ENCODE measurements around the gene FCN3. TPM values are rescaled to one million over a fixed set of nuclear protein-coding genes. Genes with fewer than 3 reads are reported as not detected.
"Not testable (repeated sequence)": the region's sequence is repeated elsewhere in the genome, so short reads cannot be mapped to it uniquely, and the experiment has no call there.

Gene FCN3
- polyA plus RNA-seq, 6 donors from 2014 or later, result not detected

- not testable (repeated sequence) for DNase-seq; H3K36me3 Mint-ChIP-seq; H3K27me3 Mint-ChIP-seq; ATAC-seq (ENCODE audit: low read depth in 2 of 2); H3K9me3 Mint-ChIP-seq
- Mint-ChIP-seq H3K4me1 (peaks cover 43 to 69% (median 68%) of the 10 kb centered on the region in 3 donors), H3K27ac (peak overlapping the region in 4 of 6 donors; percentile 51 to 94 (median 88)), H3K4me3 (peak overlapping the region in 2 of 8 donors; percentile 35 to 47)
Measured at GRCh38 chr1:27405598-27406361, 31.2 kb upstream of the FCN3 start.

DNA sequence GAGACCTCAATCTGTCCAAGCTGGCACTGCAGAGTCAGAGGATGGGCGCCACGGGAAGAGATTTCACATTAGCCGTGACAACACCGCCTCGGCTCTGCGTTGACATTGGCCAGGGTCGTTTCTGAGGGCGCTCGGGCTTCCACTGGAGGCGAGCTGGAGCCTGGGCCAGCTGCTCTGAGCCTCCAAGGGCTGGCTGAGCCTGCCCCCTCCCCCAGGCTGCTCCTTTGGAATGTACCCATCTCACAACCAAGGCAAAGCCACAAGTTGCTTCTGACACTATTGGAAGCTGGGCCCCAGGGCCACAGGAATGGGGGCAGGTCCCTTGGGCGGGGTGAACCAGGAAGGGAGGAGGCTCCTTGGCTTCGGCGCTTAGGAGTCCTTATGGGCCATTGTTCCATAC, 30.4 kb upstream of the FCN3 start:
- H3K36me3 Mint-ChIP-seq, result peaks cover 4 to 7% of the 10 kb centered on the region in 2 donors
- H3K9me3 Mint-ChIP-seq, result no peaks in the 10 kb centered on the region
- peak overlapping the region in 3 of 6 donors; percentile 54 to 86 (median 63) for H3K27ac Mint-ChIP-seq
- peaks cover 46 to 72% (median 67%) of the 10 kb centered on the region in 3 donors for H3K4me1 Mint-ChIP-seq
- no peak overlapping the region for H3K4me3 Mint-ChIP-seq
- ATAC-seq (ENCODE audit: low read depth in 2 of 2), result no peak
- no peak for DNase-seq
- H3K27me3 Mint-ChIP-seq, result no peaks in the 10 kb centered on the region

DNA sequence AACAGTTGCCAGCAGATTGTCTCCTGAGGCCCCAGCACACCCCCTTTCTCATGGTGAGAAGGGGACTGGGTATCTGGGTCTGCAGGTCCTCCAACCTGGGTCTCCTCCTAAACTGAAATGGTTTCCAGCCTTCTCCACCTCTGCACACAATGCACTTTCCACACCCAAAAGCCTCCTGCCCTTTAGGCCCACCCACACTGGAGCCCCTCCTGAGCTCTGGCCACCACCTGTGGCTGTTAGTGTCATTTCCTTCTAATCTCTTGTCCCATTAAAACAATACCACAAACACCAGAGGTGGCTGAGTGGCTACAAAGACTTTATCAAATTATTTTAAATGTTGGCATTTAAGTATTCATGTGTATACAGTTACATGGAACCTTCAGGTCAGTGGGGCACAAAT, 29.3 kb upstream of the FCN3 start:
- DNase-seq (no peak), ATAC-seq (ENCODE audit: low read depth in 2 of 2) (peak in 1 of 2 donors; percentile 1)
- Mint-ChIP-seq H3K4me3 (peak overlapping the region in 6 of 8 donors; percentile 58 to 85 (median 78)), H3K9me3 (no peaks in the 10 kb centered on the region), H3K36me3 (peaks cover 4 to 7% of the 10 kb centered on the region in 2 donors), H3K27me3 (no peaks in the 10 kb centered on the region), H3K27ac (peak overlapping the region; percentile 86 to 96 (median 94)), H3K4me1 (peaks cover 46 to 74% (median 72%) of the 10 kb centered on the region in 3 donors)

DNA sequence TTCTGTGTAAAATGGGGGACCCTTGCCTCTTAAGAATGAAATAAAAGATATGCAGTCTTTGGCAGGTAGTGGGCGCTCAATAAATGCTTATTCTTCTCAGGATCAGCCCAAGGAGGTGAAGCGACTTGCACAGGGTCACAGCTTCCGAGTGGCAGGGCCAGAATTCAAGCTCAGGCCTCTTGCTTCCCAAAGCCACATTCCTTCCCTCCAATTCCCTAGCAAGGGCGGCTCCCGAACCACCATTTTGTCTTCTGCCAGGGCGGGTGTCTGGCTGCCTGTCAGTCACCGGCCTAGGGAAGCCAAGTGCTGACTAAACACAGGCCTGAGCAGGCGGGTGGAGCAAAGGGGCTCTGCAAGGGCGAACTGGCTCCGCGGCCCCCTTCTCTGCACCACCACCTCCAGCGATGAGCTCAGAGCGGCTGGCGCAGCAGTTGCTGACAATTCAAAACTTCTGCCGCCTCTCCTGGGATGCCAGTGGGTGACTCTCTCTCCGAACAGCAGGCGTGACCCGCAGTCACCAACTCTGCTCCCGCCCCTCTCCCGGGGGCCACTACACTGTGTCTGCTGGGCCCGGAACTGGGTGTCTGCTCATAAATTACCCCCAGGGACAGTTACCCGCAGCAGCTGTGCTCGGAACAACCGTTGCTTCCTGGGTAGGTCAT, 28.6 kb upstream of the FCN3 start:
- Mint-ChIP-seq H3K4me3 (peak overlapping the region; percentile 60 to 88 (median 78)), H3K9me3 (no peaks in the 10 kb centered on the region), H3K27me3 (no peaks in the 10 kb centered on the region), H3K27ac (peak overlapping the region; percentile 84 to 96 (median 94)), H3K4me1 (peaks cover 43 to 74% (median 66%) of the 10 kb centered on the region in 3 donors), H3K36me3 (peaks cover 4 to 7% of the 10 kb centered on the region in 2 donors)
- peak; percentile 72 for DNase-seq
- peak; percentile 68 to 79 for ATAC-seq (ENCODE audit: low read depth in 2 of 2)

- peak overlapping the region in 7 of 8 donors; percentile 62 to 82 (median 76) for H3K4me3 Mint-ChIP-seq
- H3K36me3 Mint-ChIP-seq, result peaks cover 3 to 4% of the 10 kb centered on the region in 2 donors
- peaks cover 39 to 66% (median 58%) of the 10 kb centered on the region in 3 donors for H3K4me1 Mint-ChIP-seq
- ATAC-seq (ENCODE audit: low read depth in 2 of 2) (no peak), DNase-seq (no peak)
- H3K27ac Mint-ChIP-seq, result peak overlapping the region; percentile 67 to 96 (median 94)
- H3K9me3 Mint-ChIP-seq, result no peaks in the 10 kb centered on the region
- no peaks in the 10 kb centered on the region for H3K27me3 Mint-ChIP-seq
Measured at GRCh38 chr1:27402349-27402754, 27.7 kb upstream of the FCN3 start.

DNA sequence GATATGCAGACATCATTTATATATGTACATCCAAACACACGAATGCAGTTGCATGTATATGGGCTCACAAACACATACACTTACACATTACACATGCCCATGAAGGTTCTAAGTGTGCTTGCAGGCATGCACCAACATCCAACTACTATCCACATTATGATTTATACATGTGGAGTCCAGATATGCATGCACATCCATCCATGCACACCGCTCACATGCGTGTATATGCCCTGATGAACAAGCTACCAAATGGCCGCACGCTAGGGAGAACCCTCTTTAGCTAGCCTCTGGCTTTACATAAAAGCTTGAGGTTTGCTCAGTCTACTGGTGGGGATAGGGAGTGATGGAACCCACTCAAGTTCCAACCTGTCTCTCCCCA, 26.3 kb upstream of the FCN3 start:
- no peak overlapping the region for H3K27ac Mint-ChIP-seq

GRCh38 chr1:27400082-27400962, 25.7 kb upstream of the FCN3 start:
- H3K9me3 Mint-ChIP-seq, result no peaks in the 10 kb centered on the region
- no peaks in the 10 kb centered on the region for H3K27me3 Mint-ChIP-seq
- H3K4me3 Mint-ChIP-seq, result peak overlapping the region in 1 of 8 donors; percentile 29
- H3K4me1 Mint-ChIP-seq, result peaks cover 32 to 50% (median 44%) of the 10 kb centered on the region in 3 donors
- ATAC-seq (ENCODE audit: low read depth in 2 of 2) (no peak), DNase-seq (no peak)
- peak overlapping the region in 2 of 6 donors; percentile 56 to 69 for H3K27ac Mint-ChIP-seq
- no peaks in the 10 kb centered on the region for H3K36me3 Mint-ChIP-seq

More for the DNA sequence above, 26.3 kb upstream of the FCN3 start:
- ATAC-seq (ENCODE audit: low read depth in 2 of 2) (no peak), DNase-seq (no peak)
- no peaks in the 10 kb centered on the region for H3K36me3 Mint-ChIP-seq
- H3K9me3 Mint-ChIP-seq, result no peaks in the 10 kb centered on the region
- H3K4me1 Mint-ChIP-seq, result peaks cover 31 to 53% (median 44%) of the 10 kb centered on the region in 3 donors
- no peak overlapping the region for H3K4me3 Mint-ChIP-seq
- H3K27me3 Mint-ChIP-seq, result no peaks in the 10 kb centered on the region

- no peak overlapping the region for H3K4me3 Mint-ChIP-seq
- H3K9me3 Mint-ChIP-seq, result no peaks in the 10 kb centered on the region
- ATAC-seq (ENCODE audit: low read depth in 2 of 2) (no peak), DNase-seq (no peak)
- no peaks in the 10 kb centered on the region for H3K36me3 Mint-ChIP-seq
- peaks cover 41 to 53% (median 49%) of the 10 kb centered on the region in 3 donors for H3K4me1 Mint-ChIP-seq
- H3K27me3 Mint-ChIP-seq, result no peaks in the 10 kb centered on the region
- H3K27ac Mint-ChIP-seq, result peak overlapping the region in 2 of 6 donors; percentile 66 to 77
Measured at GRCh38 chr1:27399251-27400025, 24.8 kb upstream of the FCN3 start.

DNA sequence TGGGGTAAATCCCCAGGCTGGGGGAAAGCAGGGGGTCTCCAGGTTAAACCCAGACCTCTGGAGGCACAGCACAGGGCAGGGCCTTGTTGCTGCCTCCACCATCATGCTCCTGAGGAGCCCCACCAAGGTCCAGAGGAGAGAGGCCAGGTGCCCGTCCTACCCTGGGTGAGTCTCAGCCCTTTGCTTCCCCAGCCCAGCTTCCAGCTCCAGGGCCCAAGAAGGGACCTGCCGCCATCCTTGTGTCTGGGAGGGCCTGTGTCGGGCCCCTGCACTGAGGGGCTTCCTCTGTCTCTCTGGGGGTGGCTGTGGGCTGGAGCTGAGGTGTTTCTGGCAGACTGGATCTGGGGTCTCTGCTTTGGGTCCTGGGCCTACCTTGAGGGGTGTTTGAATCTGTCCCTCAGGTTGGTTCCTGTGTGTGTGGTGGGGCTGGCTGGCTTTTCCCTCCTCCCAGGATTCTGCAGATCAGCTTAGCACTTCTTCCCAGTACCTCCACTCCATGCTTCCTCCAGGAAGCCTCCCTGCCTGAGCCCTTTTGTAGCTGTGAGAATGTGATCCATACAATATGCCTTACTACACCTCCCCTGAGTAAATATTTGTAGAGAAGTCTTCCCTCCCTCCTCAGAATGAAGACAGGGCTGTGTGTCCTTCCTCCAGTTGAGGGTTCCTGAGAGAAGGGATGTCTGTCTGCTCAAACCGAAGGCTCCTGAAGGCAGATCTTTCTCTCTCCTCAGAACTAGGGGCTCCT, 24.0 kb upstream of the FCN3 start:
- Mint-ChIP-seq H3K9me3 (no peaks in the 10 kb centered on the region), H3K4me3 (no peak overlapping the region), H3K27me3 (no peaks in the 10 kb centered on the region), H3K36me3 (no peaks in the 10 kb centered on the region), H3K27ac (peak overlapping the region in 3 of 6 donors; percentile 65 to 88 (median 66)), H3K4me1 (peaks cover 34 to 44% (median 41%) of the 10 kb centered on the region in 3 donors)
- ATAC-seq (ENCODE audit: low read depth in 2 of 2) (no peak), DNase-seq (no peak)

DNA sequence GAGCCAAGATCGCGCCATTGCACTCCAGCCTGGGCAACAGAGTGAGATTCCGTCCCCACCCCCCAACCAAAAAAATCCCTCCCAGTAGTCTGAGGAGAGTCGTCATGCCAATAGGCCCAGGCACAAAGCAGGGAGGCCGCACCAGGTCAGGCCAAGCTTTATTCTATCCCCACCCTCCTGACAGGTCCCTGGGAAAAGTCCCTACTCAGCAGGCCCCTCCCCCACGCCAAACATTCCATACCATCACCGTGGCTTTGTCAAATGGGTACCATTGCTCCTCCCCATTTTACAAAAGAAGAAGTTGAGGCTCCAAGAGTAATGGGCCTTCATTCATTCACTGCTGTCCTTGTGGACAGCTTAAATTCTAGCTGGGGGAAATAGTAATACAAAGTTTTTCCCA, 23.1 kb upstream of the FCN3 start:
- Mint-ChIP-seq H3K9me3 (no peaks in the 10 kb centered on the region), H3K4me3 (no peak overlapping the region), H3K36me3 (no peaks in the 10 kb centered on the region), H3K4me1 (peaks cover 26 to 37% (median 36%) of the 10 kb centered on the region in 3 donors), H3K27me3 (no peaks in the 10 kb centered on the region), H3K27ac (peak overlapping the region in 1 of 6 donors; percentile 56)
- ATAC-seq (ENCODE audit: low read depth in 2 of 2), result no peak
- DNase-seq, result no peak

DNA sequence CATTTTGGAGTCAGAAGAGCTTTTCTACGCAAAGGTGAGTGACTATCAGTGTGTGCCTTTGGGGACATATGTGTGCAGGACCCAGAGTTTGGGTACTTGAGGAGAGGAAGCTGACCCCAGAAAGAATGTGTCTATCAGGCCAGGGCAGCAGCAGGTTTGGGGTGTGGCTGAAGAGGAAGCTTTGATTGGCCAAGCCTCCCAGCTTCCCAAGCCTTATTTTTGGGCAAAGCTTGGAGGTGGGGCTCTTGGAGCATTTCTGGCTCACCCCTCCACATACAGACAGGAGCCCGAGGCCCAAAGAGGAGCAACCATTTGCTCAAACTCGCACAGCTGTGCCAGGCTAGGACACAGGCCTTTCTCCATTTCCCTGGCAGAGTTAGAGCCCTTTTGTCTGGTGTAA, 22.5 kb upstream of the FCN3 start:
- Mint-ChIP-seq H3K4me1 (peaks cover 27 to 34% (median 33%) of the 10 kb centered on the region in 3 donors), H3K36me3 (no peaks in the 10 kb centered on the region), H3K27ac (peak overlapping the region in 3 of 6 donors; percentile 28 to 90 (median 69)), H3K27me3 (peaks cover 0 to 3% (median 0%) of the 10 kb centered on the region in 3 donors), H3K9me3 (no peaks in the 10 kb centered on the region), H3K4me3 (no peak overlapping the region)
- DNase-seq, result no peak
- ATAC-seq (ENCODE audit: low read depth in 2 of 2), result no peak
